Hepatocyte (in vitro differentiated cells): ENCODE data around the gene SLC7A10. TPM values are rescaled to one million over a fixed set of nuclear protein-coding genes. Genes with fewer than 3 reads are reported as not detected.

Source experiments
- DNase-seq: peaks from one replicate; pipeline ENCODE4 v3.0.0-alpha.2; 2016; ENCODE audit warnings: low spot score
- H2AFZ ChIP-seq: fragments of 200-600 bp; sonication (generic); 2 replicates; pipeline ENCODE4 v1.6.0; 2016; ENCODE audit warnings: antibody characterized with exemption, mild to moderate bottlenecking
- H3K27ac ChIP-seq: fragments of 200-600 bp; sonication (generic); 2 replicates; pipeline ENCODE4 v1.5.1; 2016; ENCODE audit warnings: mild to moderate bottlenecking
- H3K27me3 ChIP-seq: fragments of 200-600 bp; sonication (generic); 2 replicates; pipeline ENCODE4 v1.6.1; 2016
- H3K36me3 ChIP-seq: fragments of 200-600 bp; sonication (generic); replicated peaks from 2 replicates; pipeline ENCODE4 v1.5.1; 2016; ENCODE audit warnings: low read depth; ENCODE audit not compliant: insufficient read depth
- H3K4me1 ChIP-seq: fragments of 200-600 bp; sonication (generic); 2 replicates; pipeline ENCODE4 v1.5.1; 2016; ENCODE audit warnings: mild to moderate bottlenecking, moderate library complexity; ENCODE audit not compliant: insufficient read depth
- H3K4me2 ChIP-seq: fragments of 200-600 bp; sonication (generic); 2 replicates; pipeline ENCODE4 v1.6.0; 2016
- H3K4me3 ChIP-seq: fragments of 200-600 bp; sonication (generic); 2 replicates; pipeline ENCODE4 v1.5.1; 2016; ENCODE audit warnings: mild to moderate bottlenecking
- H3K79me2 ChIP-seq: fragments of 200-600 bp; sonication (generic); 2 replicates; pipeline ENCODE4 v1.6.0; 2017; ENCODE audit warnings: mild to moderate bottlenecking
- H3K9me2 ChIP-seq: fragments of 200-600 bp; sonication (generic); replicated peaks from 2 replicates; pipeline ENCODE4 v1.6.0; 2017; ENCODE audit warnings: mild to moderate bottlenecking; ENCODE audit not compliant: insufficient read depth
- H3K9me3 ChIP-seq: fragments of 200-600 bp; sonication (generic); 2 replicates; pipeline ENCODE4 v1.5.1; 2016; ENCODE audit warnings: low read depth, mild to moderate bottlenecking
- H4K20me1 ChIP-seq: fragments of 200-600 bp; sonication (generic); 2 replicates; pipeline ENCODE4 v1.6.0; 2016; ENCODE audit warnings: mild to moderate bottlenecking; ENCODE audit not compliant: insufficient read depth, poor library complexity, severe bottlenecking
- EZH2 ChIP-seq: fragments of 200-600 bp; sonication (generic); IDR thresholded peaks from 2 replicates; pipeline ENCODE4 v1.6.1; 2016; ENCODE audit warnings: antibody characterized with exemption, mild to moderate bottlenecking, borderline replicate concordance
- EZH2phosphoT487 ChIP-seq: fragments of 200-600 bp; sonication (generic); IDR thresholded peaks from one replicate; pipeline ENCODE4 v1.6.1; 2018; ENCODE audit warnings: antibody characterized with exemption, mild to moderate bottlenecking, low read depth, moderate library complexity; ENCODE audit not compliant: unreplicated experiment, severe bottlenecking
- WGBS: methylation state at CpG from one replicate; pipeline ENCODE4 v1.1.6; 2016; ENCODE audit warnings: low lambda C conversion rate; ENCODE audit errors: missing lambda C conversion rate; 5-methylcytosine and 5-hydroxymethylcytosine counted together
- polyA plus RNA-seq: library from polyadenylated mRNA; unstranded; fragments of >200 nt; fragmentation: Nextera tagmentation; extraction: Ambion mirVana; gene quantifications from 2 replicates; pipeline ENCODE4 v1.2.1, GENCODE V29; 2016
- total RNA-seq: library from RNA; depleted of rRNA; stranded (reverse); fragments of >200 nt; gene quantifications from 2 replicates; pipeline ENCODE4 v1.2.3, GENCODE V29; 2014
- TF ChIP-seq, protein P1 (sequence below): fragments of 200-600 bp; sonication (generic); IDR thresholded peaks from 2 replicates; pipeline ENCODE4 v1.5.1; 2016; ENCODE audit warnings: antibody characterized with exemption, mild to moderate bottlenecking; ENCODE audit not compliant: poor library complexity

SLC7A10 gene
- total and polyA plus RNA-seq, 2 experiments from 2014 or later: 5.5 to 7.3 TPM

DNA sequence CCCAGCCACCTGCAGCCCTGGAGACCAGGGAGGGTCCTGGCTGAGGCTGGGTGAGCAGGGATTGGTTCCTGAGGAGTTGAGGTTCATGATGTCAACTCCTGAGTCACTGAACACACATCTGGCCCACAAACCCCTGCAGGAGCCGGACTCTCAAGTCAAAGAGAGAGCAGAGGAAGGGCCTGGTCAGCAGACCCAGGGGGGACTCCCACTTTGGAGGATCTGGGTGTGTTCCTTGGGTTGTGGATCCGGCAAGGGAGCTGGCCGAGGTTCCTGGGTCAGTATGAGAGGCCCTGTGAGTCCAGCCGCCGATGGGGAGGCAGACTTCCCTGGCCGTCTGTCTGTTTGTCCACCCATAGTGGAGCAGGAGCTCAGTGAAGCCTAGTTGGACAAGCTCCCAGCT lies 4.0 kb downstream of the SLC7A10 start:
- Histone ChIP-seq H3K9me3 (no peaks in the 10 kb centered on the region), H3K79me2 (no peaks in the 10 kb centered on the region), H3K9me2 (no peaks in the 10 kb centered on the region), H3K4me1 (peaks cover 9% of the 10 kb centered on the region), H3K4me2 (no peak overlapping the region), H3K36me3 (no peaks in the 10 kb centered on the region), H3K27ac (no peak overlapping the region), H4K20me1 (no peaks in the 10 kb centered on the region), H3K27me3 (peaks cover 26% of the 10 kb centered on the region), H2AFZ (no peak overlapping the region), H3K4me3 (no peak overlapping the region)
- DNase-seq: no peak
- TF ChIP-seq EZH2phosphoT487 (no peak), EZH2 (no peak)
- TF ChIP-seq, protein P1, sequence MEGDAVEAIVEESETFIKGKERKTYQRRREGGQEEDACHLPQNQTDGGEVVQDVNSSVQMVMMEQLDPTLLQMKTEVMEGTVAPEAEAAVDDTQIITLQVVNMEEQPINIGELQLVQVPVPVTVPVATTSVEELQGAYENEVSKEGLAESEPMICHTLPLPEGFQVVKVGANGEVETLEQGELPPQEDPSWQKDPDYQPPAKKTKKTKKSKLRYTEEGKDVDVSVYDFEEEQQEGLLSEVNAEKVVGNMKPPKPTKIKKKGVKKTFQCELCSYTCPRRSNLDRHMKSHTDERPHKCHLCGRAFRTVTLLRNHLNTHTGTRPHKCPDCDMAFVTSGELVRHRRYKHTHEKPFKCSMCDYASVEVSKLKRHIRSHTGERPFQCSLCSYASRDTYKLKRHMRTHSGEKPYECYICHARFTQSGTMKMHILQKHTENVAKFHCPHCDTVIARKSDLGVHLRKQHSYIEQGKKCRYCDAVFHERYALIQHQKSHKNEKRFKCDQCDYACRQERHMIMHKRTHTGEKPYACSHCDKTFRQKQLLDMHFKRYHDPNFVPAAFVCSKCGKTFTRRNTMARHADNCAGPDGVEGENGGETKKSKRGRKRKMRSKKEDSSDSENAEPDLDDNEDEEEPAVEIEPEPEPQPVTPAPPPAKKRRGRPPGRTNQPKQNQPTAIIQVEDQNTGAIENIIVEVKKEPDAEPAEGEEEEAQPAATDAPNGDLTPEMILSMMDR: no peak
- WGBS: 84% methylated on average over 6 of the region's 6 CpGs

DNA sequence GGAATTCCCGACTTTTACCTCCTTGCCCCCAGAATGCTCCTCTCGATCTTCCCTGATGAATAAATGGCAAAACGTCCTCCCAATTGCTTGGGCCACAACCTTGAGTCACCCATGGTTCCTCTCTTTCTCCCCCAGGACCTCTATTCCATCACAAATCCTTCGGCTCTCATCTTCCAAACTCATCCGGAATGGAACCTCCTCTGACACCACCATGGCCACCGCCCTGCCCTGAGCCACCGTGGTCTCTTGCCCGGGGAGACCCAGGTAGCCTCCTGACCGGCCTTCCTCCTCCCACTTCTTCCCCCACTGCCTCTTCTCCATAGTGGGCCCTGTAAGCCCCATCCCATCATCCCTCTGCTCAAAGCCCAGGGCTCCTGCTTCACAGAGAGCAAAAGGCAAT lies 4.9 kb downstream of the SLC7A10 start:
- no peaks in the 10 kb centered on the region for H3K36me3 ChIP-seq
- no peaks in the 10 kb centered on the region for H3K9me2 ChIP-seq
- no peak for DNase-seq
- H4K20me1 ChIP-seq: no peaks in the 10 kb centered on the region
- H3K4me2 ChIP-seq: no peak overlapping the region
- H2AFZ ChIP-seq: no peak overlapping the region
- H3K4me1 ChIP-seq: peaks cover under 1% of the 10 kb centered on the region
- H3K9me3 ChIP-seq: no peaks in the 10 kb centered on the region
- H3K27me3 ChIP-seq: peaks cover 17% of the 10 kb centered on the region
- WGBS: 90% methylated on average over 9 of the region's 9 CpGs
- H3K79me2 ChIP-seq: no peaks in the 10 kb centered on the region
- TF ChIP-seq, protein P1: no peak
- TF ChIP-seq EZH2phosphoT487 (no peak), EZH2 (no peak)
- no peak overlapping the region for H3K4me3 ChIP-seq
- no peak overlapping the region for H3K27ac ChIP-seq

DNA sequence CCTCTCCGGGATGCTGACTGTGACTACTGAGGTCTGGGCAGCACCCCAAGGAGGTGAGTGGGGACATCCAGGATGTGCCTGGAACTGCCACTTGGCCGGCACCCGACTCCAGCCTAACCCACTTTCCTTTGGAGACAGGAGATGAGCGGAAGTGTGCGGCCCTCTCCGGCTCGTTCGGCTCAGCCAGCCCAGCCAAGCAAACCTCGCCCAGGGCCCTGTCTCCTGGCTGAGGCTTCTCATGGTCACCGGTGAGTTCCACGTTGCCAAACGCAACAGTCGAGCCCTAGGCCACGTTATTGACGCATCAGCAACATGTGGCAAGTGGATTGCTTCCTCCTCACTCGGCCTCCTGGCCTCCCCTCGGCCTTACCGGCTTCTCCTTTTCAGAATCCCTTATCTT lies 5.5 kb downstream of the SLC7A10 start:
- Histone ChIP-seq H3K27ac (no peak overlapping the region), H2AFZ (no peak overlapping the region), H3K4me2 (no peak overlapping the region), H3K79me2 (no peaks in the 10 kb centered on the region), H3K4me3 (no peak overlapping the region), H3K4me1 (no peaks in the 10 kb centered on the region), H3K36me3 (no peaks in the 10 kb centered on the region), H3K9me3 (no peaks in the 10 kb centered on the region), H4K20me1 (no peaks in the 10 kb centered on the region), H3K27me3 (peaks cover 11% of the 10 kb centered on the region), H3K9me2 (no peaks in the 10 kb centered on the region)
- 94% methylated on average over 18 of the region's 18 CpGs for WGBS
- TF ChIP-seq EZH2 (no peak), EZH2phosphoT487 (no peak)
- TF ChIP-seq, protein P1: no peak
- DNase-seq: no peak

DNA sequence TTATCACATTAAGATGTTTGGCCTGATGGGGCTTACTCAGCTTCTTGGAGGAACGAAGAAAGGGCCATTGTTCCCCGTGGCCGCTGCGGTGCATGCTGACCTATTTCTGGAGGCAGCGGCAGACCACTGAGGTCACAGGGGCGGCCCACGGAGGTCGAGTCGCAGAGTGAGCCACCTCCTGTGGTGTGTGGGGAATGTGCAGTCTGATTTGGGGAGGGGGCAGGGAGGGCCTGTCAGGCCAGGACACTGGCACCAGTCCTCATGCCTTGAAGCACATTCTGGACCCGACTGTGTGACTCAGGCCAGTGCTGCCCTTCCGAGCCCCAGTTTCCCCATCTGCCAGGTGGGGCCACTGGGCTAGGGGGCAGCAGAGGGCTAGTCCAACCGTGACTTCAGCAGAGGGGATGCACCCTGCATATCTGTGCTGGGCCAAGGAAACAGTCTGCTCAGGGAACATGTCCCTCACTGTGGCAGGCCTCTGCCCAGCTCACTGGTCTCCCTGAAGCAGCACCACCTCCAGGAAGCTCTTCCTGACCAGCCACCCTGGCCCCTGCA lies 6.3 kb downstream of the SLC7A10 start:
- no peak overlapping the region for H3K4me3 ChIP-seq
- H3K4me1 ChIP-seq: no peaks in the 10 kb centered on the region
- no peaks in the 10 kb centered on the region for H3K9me2 ChIP-seq
- no peaks in the 10 kb centered on the region for H3K36me3 ChIP-seq
- peaks cover 3% of the 10 kb centered on the region for H3K27me3 ChIP-seq
- no peak for DNase-seq
- H3K9me3 ChIP-seq: no peaks in the 10 kb centered on the region
- H3K27ac ChIP-seq: no peak overlapping the region
- H3K4me2 ChIP-seq: no peak overlapping the region
- WGBS: 76% methylated on average over 11 of the region's 12 CpGs
- H3K79me2 ChIP-seq: no peaks in the 10 kb centered on the region
- TF ChIP-seq EZH2: no peak
- TF ChIP-seq, protein P1: peak; percentile 12
- no peak overlapping the region for H2AFZ ChIP-seq
- H4K20me1 ChIP-seq: no peaks in the 10 kb centered on the region
